Measurements from ENCODE around the gene SOWAHB. TPM values are rescaled to one million over a fixed set of nuclear protein-coding genes. Genes with fewer than 3 reads are reported as not detected.

SOWAHB gene
- total and polyA plus RNA-seq, 8 donors, result 0.73 to 29.0 (median 6.1) TPM

DNA sequence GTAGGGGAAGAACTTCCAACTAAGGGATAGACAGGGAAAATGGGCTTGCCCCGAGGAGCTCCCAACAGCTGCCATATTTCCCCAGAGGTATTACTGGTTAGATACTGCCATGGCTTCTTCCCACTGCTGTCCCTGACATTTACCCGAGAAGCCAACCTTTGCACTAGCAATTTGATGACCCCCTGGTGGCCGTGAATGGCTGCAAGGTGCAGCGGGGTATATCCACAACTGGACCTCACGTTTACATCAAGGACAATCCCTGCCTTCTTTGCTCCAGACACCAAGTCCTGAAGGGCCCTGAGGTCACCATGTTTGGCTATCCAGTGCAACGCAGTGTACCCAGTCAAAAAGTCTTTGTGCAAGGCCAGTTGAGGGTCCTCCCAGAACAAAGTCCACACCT is 2.3 kb downstream of the SOWAHB start:
- no peaks in the 10 kb centered on the region for H3K9me3 ChIP-seq
- TF ChIP-seq CTCF (IDR thresholded peaks at IDR 0.05) (no peak), POLR2A (IDR thresholded peaks at IDR 0.05) (no peak), EP300 (IDR thresholded peaks at IDR 0.05) (no peak), POLR2AphosphoS5 (IDR thresholded peaks at IDR 0.05) (no peak)
- H3K27me3 ChIP-seq, result peaks cover 0 to 49% (median 22%) of the 10 kb centered on the region in 3 donors
- intact Hi-C loops (cut with DNase I; ENCODE audit: low total_unique reads), result no loop called here
- H3K4me3 ChIP-seq, result peak overlapping the region in 1 of 4 donors; percentile 8
- H3K36me3 ChIP-seq, result no peaks in the 10 kb centered on the region
- H3K4me1 ChIP-seq, result peaks cover 7 to 33% (median 27%) of the 10 kb centered on the region in 4 donors
- 88 to 96% (median 90%) methylated on average over 5 to 6 of the region's 6 CpGs for WGBS, 5 donors
- DNase-seq, result no peak
- no peak overlapping the region for H3K27ac ChIP-seq

DNA sequence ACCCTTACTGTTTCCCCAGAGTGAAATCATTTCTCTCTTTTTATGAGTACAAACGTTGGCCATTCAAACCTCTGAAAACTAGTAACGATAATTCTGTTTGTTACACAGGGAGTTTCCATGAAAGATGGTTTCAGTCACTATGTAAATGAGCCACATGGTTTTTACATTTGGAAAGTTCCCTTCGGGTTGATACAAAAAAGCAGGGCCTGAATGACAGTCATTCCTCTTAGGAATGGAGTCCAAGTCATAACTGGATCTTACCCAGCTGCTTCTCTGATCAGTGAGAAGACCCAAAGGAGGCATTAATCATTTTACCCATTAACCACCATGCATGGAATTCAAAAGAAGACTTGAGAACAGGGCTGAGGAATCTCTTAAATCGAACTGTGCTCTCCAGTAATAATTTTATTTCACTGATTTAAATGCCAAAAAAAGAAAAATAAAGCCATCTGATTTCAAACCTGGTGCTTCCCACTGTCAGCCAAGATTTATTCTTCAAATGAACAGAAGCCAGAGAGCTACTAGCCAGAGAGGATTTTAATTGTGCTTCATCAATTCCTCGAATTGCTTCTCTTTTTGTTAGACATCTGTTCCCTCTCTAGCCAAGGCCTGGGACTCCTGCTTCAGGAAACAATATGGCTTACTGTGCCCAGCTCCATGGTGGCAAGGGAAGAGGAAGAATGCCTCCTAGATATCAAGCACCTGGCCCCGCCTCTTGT is 3.2 kb downstream of the SOWAHB start:
- Histone ChIP-seq H3K4me1 (peaks cover 7 to 33% (median 27%) of the 10 kb centered on the region in 4 donors), H3K27ac (no peak overlapping the region), H3K27me3 (peaks cover 0 to 46% (median 22%) of the 10 kb centered on the region in 3 donors), H3K4me3 (peak overlapping the region in 1 of 4 donors; percentile 8), H3K36me3 (no peaks in the 10 kb centered on the region), H3K9me3 (no peaks in the 10 kb centered on the region)
- peak in 1 of 2 donors; percentile 43 for DNase-seq
- TF ChIP-seq POLR2A (IDR thresholded peaks at IDR 0.05) (no peak), POLR2AphosphoS5 (IDR thresholded peaks at IDR 0.05) (no peak), EP300 (IDR thresholded peaks at IDR 0.05) (no peak), CTCF (IDR thresholded peaks at IDR 0.05) (no peak)
- WGBS, 5 donors, result 59 to 72% (median 65%) methylated on average over 6 of the region's 6 CpGs
- intact Hi-C loops (cut with DNase I; ENCODE audit: low total_unique reads), result no loop called here

GRCh38 chr4:76892601-76893000 is 5.3 kb downstream of the SOWAHB start:
- 32 to 68% (median 54%) methylated on average over 3 of the region's 3 CpGs for WGBS, 5 donors
- Histone ChIP-seq H3K27ac (peak overlapping the region in 1 of 5 donors; percentile 4), H3K4me3 (no peak overlapping the region), H3K27me3 (peaks cover 0 to 31% (median 17%) of the 10 kb centered on the region in 3 donors), H3K36me3 (no peaks in the 10 kb centered on the region), H3K9me3 (no peaks in the 10 kb centered on the region), H3K4me1 (peaks cover 7 to 22% (median 17%) of the 10 kb centered on the region in 4 donors)
- intact Hi-C loops (cut with DNase I; ENCODE audit: low total_unique reads), result no loop called here
- peak; percentile 33 to 44 for DNase-seq
- TF ChIP-seq CTCF (IDR thresholded peaks at IDR 0.05), result no peak
- peak in 1 of 3 donors; percentile 55 for TF ChIP-seq POLR2AphosphoS5 (IDR thresholded peaks at IDR 0.05)
- TF ChIP-seq POLR2A (IDR thresholded peaks at IDR 0.05), result no peak
- no peak for TF ChIP-seq EP300 (IDR thresholded peaks at IDR 0.05)

DNA sequence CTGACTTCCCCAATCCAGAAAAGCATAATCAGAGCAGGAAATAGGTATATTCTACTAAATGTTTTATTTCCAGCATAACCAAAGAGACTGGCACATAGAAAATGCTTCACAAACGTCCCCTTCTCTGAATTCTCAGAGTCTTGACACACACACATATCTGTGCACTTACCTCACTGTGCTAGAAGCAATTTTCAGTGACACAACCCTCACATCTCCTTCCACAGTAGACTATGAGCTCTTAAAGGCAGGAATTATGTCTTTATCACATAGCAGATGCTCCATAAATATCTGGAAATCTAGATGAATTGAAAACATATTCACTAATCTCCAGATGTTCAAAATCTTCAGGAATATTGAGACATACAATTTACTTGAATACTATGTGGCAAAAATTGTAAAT is 5.9 kb downstream of the SOWAHB start:
- no peaks in the 10 kb centered on the region for H3K9me3 ChIP-seq
- no peak for DNase-seq
- TF ChIP-seq EP300 (IDR thresholded peaks at IDR 0.05) (no peak), CTCF (IDR thresholded peaks at IDR 0.05) (no peak), POLR2A (IDR thresholded peaks at IDR 0.05) (no peak), POLR2AphosphoS5 (IDR thresholded peaks at IDR 0.05) (no peak)
- H3K27me3 ChIP-seq, result peaks cover 0 to 25% (median 11%) of the 10 kb centered on the region in 3 donors
- H3K4me1 ChIP-seq, result peaks cover 6 to 18% (median 12%) of the 10 kb centered on the region in 4 donors
- intact Hi-C loops (cut with DNase I; ENCODE audit: low total_unique reads), result no loop called here
- no peak overlapping the region for H3K27ac ChIP-seq
- 30 to 64% (median 48%) methylated on average over 1 of the region's 1 CpG for WGBS, 5 donors
- no peaks in the 10 kb centered on the region for H3K36me3 ChIP-seq
- H3K4me3 ChIP-seq, result no peak overlapping the region

Measured in stomach (tissue), 9 donors.